ENCODE measurements around the gene MOAP1.
"Not testable (repeated sequence)": the region's sequence is repeated elsewhere in the genome, so short reads cannot be mapped to it uniquely, and the experiment has no call there.

MOAP1 gene, protein sequence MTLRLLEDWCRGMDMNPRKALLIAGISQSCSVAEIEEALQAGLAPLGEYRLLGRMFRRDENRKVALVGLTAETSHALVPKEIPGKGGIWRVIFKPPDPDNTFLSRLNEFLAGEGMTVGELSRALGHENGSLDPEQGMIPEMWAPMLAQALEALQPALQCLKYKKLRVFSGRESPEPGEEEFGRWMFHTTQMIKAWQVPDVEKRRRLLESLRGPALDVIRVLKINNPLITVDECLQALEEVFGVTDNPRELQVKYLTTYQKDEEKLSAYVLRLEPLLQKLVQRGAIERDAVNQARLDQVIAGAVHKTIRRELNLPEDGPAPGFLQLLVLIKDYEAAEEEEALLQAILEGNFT

DNA sequence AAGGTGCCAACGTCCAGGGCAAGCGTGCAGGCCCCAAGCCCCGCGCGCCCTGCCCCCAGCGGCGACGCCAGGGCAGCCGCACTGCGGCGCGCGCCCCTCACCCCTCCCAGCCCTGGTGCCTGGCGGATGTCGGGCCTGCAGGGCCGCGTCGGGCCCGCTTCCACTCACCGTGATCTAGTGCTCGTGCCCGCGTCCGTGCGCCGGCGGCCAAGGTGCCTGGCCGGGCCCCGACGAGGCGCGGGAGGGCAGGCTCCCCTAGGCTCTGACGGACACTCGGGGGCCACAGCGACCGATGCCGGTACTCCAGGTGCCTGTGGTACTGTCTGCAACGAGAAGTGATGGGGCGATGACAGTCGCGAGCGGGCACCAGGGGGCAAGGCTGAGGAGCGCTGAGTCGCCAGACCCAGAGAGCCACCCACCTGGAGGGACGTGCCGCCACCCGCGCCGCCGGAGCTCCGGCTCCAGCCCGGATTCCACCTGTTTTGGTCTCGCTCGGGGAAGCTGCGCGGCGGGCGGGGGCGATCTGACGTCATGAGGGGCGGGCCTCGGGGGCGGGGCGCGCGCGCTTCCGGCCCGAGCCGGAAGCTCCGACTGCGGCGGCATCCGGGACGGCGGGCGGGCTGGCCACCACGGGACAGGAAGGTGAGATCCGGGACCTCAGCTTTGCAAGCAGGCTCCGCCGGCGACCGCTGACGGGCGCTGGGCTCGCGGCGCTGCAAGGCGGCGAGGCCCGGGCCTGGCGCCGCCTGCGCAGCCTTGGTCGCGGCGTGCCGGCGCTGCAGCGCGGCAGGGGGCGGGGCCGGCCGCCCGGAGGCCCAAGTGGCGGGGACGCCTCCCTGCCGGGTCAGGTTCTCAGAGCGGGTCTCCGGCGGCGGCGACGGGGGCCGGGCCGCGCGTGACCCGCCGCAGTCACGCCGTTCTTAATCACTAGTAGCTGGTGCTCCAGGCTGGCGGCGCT is at the start of gene MOAP1, which contains the start of gene LYSET:
Gene MOAP1, minus strand, starts transcription at position 507 of the 958 bp plus-strand sequence. CDS start 655 bp downstream, outside the sequence.
Gene LYSET, plus strand, starts transcription at position 927 of the 958 bp plus-strand sequence. CDS start 89 bp downstream, outside the sequence.
- no peak for DNase-seq

DNA sequence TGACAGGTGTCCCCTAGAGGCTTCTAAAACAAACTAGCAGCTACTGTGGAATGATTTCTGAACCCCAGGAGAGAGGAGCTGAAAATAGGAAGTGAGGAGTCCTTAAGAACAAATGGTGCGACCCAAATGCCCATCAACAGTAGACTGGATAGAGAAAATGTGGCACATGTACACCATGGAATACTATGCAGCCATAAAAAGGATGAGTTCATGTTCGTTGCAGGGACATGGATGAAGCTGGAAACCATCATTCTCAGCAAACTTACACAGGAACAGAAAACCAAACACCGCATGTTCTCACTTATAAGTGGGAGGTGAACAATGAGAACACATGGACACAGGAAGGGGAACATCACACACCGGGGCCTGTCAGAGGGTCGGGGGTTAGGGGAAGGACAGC is 48.4 kb upstream of the MOAP1 start:
- DNase-seq, result not testable (repeated sequence)

DNA sequence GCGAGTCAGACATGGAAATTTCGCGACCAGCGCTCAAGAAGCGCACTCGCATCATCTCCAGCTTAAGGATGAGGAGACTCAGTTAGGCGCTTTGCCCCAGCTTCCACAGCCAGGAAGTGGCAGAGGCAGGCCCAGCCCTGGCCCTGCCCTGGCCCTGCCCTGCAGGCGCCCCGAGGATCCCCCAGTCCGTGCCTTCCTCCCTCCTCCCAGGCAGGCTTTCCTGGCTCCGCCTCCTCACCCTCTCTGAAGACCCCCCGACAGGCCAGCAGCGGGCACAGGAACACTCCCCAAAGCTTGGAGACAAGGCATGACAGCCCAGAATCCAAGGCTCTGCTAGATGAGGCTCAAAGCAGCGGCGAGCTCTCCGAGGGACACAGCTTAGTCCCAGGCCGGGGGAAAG is 47.5 kb upstream of the MOAP1 start:
- DNase-seq, result no peak

DNA sequence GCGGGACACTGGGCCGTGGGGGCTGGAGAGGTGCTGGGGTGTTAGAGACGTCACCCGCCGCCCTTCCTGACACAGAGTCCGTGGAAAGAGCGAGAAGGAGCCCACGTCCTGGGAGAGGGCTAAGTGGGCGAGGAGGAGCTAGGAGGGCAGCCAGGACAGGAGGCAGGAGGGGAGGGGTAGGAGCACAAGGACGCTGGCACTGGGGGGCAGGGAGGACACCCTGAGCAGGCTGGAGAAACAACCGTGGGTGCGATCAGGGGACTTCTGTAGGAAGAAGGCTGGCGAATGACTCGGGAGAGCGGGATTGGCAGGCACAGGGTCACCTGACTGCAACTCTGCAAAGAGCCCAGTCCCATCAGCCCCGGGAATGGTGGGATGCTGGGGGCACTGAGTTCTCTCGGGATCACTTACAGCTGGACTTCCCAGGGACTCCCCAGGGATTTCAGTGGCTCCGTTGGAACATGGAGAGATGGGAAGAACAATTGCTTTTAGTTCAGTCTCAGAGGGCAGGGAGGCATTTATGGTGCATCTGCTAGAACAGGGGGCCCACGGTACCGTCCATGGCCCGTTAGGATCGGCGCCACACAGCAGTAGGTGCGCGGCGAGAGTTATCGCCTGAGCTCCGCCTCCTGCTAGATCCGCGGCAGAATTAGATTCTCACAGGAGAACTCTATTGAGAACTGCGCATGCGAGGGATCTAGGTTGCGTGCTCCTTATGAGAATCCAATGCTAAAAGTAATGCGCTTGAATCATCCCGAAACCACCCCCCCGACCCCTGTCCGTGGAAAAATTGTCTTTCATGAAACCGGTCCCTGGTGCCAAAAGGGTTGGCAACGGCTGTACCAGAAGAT is 46.7 kb upstream of the MOAP1 start:
- no peak for DNase-seq

DNA sequence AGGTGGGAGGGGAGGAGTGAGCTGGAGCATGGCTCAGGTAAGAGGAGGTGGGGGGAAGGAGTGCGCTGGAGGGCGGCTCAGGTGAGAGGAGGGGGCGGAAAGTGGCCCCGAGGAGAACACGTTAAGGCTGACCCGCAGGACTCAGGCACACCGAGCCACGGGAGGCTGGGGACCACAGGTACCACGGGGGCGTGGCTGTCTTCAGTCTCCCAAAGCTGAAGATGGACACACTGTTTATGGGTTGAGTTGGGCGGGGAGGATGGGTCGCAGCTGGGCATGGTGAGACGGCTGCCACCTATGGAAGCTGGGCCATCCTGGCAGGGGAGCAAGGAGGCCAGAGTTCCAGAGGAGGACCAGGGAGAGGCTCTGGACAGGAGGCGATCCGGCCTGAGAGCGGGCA is 45.8 kb upstream of the MOAP1 start:
- no peak for DNase-seq

DNA sequence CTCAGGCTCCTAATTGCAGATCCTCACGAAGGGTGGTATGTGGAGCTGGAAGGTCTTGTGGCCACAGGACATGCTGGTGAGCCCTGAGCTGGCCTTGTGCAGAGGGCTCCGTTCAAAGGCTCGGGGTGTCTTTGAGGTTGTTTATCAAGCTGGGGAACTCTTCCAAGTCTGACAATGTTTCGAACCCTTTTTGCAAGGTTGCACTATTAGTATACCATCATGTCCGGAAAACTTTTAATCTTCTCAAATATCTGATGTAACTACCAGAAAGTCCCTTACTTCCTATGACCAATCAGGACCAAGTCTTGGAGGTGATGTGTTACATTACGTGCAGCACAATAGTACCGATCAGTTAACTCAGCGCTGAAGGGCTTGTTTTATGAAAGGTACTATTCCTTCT is 43.9 kb upstream of the MOAP1 start:
- DNase-seq, result no peak

DNA sequence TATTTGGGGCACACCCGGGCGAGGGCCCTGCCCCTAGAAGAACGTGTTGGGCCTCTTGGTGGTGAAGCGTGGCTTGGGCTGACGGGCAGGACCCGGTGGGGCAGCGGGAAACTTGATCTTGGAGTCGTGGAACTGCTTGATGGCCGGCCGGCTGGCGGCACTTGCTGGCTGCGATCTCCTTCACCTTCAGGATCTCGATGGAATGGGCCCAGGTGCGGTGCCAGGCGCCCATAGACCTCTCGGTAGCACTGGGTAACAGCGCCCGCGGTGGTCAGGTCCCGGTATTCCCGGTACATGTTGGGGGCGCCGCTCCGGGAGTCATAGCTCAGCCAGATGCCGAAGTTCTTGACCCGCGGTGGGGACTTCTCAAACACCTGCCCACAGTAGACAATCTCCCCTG is 38.9 kb upstream of the MOAP1 start:
- no peak for DNase-seq

DNA sequence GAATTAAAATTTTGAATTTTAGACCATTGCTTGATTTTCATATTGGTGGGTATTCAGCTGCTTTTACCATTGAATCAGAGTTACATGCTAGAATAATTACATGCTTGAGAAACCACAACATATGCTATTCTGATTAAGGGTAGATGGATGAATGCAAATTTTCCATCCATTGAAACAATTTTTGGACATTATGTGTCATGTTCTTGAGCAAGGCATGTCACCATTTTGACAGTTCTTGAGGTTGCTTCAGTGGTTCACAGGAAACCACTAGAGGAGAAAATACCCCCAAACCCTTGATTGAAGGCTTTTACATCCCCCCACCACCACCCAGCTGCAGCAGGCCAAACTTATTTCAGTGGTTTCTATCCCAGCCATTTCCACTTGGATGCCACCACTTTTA is 35.8 kb upstream of the MOAP1 start:
- DNase-seq, result no peak

DNA sequence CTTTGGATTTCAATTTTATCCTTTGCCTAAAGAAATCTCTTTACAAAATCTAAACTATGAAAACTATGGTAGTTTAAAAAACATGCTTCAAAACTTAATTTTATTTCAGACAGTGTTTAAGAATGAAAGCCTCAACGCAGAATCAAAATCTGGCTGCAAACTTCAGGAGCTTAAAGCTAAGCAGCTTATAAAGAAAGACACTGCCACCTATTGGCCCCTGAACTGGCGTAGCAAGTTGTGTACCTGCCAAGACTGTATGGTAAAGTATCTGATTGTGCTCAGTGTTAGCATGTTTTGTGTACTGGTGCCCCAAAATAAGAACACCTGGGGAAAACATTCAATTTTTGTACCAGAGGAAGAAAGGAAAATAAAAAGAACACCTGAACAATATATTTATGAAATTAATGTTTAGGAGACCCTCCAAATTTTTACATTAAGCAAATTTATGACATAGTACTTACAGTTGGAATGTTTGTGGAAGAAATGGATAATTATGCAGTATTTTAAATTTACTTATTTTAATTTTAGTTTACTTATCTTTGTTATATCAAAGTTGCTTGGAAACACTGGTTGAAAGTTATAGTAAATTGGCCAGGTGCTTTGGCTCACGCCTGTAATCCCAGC is 34.5 kb upstream of the MOAP1 start:
- DNase-seq, result no peak

DNA sequence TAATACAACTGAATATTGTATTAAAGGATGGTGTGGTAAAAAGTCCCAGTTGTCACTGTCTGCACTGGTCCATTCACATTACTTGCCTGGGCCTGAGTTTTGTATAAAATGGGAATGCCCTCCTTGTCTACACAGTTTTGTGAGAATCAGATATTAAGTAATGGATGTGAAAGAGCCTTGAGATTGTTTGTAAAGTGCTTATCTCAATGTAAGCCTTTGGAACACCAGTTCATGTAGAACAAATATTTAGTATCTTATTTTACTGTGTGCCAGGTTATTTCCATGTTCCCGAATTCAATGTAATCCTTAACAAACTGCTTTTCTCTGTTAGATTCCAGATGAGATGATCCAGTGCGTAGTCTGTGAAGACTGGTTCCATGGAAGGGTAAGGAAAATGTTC is 29.9 kb upstream of the MOAP1 start:
- DNase-seq, result no peak

DNA sequence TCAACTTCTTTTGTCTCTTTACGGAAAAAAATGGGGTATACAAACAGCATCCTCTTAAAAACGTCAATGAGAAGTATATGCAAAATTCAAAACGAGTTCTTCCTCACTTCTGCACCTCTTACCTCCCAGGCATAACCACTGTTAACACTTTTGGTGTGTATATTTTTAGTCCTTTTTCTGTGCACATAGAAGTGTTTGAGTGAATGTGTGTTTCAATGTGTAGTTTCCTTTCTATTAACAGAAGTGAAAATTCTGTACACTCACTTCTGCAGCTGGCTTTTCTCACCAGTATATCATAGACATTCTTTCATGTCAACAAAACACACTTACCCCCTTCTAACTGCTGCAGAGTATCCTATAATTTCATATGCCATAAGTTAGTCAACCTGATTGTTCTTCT is 27.7 kb upstream of the MOAP1 start:
- no peak for DNase-seq

DNA sequence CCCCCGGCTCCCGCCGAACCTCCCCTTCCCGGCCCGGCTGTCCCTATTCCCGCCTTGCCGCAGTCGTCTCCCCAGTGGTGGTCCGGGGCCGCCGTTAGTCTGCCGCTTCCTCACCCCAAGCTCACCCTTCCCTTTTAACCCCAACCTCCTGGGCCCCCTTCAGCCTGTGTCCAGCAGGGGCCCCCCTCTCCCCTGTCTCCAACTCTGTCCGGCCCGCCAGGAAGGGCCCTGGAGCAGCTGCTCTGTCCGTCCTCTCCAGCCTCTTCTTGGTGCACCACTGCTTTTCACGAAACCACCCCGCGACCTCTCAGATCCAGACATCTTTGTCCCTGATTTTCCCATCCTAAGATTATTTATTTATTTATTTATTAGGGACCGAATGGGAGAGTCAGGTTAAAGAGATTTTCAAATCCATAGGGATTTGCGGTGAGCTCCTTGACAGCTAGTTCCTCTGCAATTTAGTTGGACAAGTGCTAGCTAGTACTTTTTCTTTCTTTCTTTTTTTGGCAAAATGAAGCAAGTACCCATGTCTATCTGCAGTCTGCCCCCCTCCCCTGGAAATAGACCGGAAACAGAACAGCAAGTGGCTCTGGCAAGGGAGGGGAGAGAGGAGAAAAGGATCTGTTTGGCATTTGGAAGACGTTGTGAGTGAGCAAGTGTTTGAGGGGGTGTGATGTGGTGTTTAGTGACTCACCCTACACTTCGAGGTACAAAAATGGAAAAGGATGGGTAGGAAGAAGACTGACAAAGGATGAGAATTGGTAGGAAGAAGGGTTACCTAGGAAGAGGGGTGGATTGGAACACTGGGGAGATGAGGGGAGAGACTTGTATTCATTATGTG is 23.0 kb upstream of the MOAP1 start:
- DNase-seq, result peak; percentile 22

DNA sequence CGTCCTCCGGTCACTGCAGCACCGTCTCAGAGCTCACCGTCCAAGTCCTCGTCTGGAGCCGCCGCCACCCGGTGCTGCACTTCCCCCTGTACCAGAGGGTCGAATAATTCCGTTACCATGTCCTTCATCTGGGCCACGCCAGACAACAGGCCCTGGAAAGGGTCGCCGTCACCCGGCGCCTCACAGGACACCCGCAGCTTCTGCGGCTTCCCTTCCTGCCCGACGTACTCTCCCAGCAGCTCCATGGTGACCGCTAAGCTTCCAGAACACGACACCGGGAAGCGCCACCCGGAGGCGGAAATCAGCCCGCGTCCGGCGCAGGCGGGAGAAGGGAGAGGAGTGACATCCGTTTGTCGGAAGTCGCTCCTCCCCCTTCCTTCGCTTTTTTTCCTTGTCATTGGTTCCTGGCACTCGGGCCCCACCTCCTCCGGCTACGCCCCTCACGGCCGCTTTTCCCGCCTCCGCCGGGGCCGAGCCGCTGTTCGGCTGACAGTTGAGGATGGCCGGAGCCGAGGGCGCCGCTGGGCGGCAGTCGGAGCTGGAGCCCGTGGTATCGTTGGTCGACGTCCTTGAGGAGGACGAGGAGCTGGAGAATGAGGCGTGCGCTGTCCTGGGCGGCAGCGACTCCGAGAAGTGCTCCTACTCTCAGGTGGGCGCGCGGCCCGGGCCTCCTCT is 22.2 kb upstream of the MOAP1 start, which contains the start of the genes GON7 and UBR7:
Gene GON7, minus strand, starts transcription at position 273 of the 675 bp plus-strand sequence. Its CDS starts 28 bp downstream, at position 245.
Gene UBR7, plus strand, starts transcription at position 464 of the 675 bp plus-strand sequence. Its CDS starts 36 bp downstream, at position 500.
- peak; percentile 78 for DNase-seq

DNA sequence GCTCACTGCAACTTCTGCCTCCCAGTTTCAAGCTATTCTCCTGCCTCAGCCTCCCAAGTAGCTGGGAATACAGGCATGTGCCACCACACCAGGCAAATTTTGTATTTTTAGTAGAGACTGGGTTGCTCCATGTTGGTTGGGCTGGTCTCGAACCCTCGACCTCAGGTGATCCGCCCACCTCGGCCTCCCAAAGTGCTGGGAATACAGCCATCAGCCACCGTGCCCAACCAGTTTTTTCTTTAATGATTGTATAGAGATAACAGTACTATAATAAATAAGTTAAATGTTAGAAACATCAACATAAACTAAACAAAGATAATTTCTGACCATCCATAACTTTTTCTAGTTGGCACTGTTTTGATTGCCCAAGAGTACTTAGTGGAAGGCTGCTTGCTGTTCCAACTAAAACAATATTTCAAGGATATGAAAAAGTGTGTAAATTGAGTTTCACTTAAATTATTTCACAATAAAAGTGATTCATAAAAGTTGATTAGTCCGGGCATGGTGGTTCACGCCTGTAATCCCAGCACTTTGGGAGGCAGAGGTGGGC is 16.5 kb upstream of the MOAP1 start:
- DNase-seq, result no peak

DNA sequence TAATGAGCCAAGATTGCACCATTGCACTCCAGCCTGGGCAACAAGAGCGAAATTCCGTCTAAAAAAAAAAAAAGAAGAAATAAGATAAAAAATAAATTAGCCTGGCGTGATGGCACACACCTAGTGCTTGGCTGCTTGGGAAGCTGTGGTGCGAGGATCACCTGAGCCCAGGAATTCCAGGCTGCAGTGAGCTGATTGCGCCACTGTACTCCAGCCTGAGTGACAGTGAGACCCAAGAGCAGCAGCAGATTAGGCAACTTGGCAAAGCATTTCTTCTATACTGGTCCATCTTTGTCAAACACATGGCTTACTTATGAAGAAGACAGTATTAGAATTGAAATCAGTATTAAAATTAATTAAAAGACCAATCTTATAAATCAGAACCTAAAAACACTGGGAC is 15.9 kb upstream of the MOAP1 start:
- no peak for DNase-seq

DNA sequence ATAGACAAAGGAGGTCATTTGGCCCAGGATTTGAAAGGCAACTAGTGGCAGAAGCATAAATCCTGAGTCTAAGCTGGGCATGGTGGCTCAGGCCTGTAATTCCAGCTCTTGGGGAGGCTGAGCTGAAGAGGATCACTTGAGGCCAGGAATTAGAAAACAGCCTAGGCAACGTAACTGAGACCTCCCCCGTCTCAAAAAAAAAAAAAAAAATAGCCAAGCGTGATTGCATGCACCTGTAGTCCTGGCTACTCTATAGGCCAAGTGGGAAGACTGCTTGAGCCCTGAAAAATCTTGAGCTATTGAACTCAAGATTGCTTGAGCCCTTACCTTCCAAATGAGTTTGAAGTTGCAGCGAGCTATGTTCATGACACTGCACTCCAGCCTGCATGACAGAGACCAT is 14.3 kb upstream of the MOAP1 start:
- DNase-seq, result no peak

DNA sequence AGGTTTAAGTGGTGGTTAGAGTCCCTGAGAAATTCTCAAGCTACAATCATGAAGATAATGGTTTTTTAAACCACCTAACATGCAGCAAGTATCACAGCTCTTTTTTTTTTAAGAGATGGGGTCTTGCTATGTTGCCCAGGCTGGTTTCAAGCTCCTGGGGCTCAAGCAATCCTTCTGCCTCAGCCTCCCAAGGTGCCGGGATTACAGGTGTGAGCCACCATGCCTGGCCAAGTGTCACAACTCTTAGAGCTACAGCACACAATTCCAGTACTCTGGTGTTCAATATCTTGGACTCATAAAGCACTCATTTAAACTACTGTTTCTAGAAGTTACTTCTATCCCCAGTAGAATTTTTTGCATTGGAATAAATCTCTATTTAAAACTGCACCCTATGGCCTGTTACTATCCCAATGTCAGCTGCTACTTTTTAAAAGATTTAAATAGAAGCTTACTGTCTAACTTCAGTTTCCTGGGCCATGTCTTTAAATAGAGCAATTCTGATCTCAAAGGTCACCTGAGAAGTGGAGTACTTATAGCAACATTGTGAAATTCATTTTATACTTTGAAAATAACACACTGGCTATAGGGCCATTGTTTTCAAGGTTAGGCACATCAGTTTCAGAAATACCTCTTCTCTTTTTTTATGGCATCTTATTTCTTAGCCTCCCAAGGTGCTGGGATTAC is 10.8 kb upstream of the MOAP1 start:
- DNase-seq, result no peak

DNA sequence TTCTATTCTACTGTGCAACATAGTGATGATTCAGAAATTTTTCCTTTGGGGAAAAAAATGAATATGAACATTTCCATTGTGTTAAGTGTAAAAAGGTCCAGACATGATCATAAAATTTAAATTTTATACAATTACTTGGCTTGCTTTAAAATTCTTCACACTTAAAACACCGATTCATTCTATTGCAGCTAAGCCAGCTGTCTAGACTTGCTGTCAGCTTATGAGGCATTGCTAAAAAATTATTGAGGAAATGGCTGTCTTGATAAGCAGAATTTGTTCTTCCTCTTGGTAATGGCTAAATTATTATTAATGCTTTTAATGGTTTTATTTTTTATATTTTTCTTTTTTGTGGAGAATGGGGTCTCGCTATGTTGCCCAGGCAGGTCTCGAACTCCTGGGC is 2.3 kb upstream of the MOAP1 start:
- DNase-seq, result no peak

DNA sequence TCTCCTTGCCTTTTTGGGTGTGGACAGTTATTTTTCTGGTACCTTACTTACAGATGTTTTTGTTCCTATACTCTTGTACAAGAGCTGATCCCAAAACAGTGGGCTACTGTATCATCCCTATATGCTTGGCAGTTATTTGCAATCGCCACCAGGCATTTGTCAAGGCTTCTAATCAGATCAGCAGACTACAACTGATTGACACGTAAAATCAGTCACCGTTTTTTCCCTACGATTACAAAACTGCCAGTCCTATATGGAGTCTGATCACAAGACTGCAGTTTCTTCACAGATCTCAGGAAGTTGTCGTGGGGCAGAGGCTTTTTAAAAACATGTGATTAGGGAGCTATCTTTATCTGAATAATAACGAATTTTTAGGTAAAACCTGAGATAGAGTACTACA is 1.8 kb upstream of the MOAP1 start:
- no peak for DNase-seq

DNA sequence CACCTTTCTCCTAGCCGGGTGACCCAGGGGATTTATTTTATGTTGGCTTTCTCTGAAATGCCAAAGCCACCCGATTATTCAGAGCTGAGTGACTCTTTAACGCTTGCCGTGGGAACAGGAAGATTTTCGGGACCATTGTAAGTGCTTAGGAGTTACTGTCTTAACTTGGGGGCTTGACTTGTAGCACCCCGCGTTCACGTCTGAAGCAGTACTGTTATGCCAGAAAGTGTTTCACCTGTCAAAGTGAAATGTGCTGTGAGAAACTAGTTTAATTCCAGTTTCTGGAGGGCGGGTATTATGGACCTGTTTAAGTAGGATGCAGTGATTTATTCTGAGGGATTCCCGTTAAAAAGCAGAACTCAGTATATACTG is 638 bp upstream of the MOAP1 start:
- no peak for DNase-seq

Measured in SIG-M5 (cell line).